Body of pancreas (tissue), 4 donors: Measurements from ENCODE around the gene PRR9.

Experiments
- POLR2A ChIP-seq, 3 donors: fragments of 450-650 bp; IDR thresholded peaks; one replicate each; pipeline ENCODE4 v1.6.1; 2016; ENCODE audit warnings: antibody characterized with exemption in 3 of 3, mild to moderate bottlenecking in 2 of 3
- TF ChIP-seq, protein P1 (sequence below), 7 experiments: fragments of 450-650 bp in 4 of 7; fragments of 200-600 bp in 3 of 7; sonication (generic) in 3 of 7; IDR thresholded peaks; one replicate each; pipeline ENCODE4 v1.5.1; 2016 to 2019; ENCODE audit warnings: antibody characterized with exemption in 7 of 7

DNA sequence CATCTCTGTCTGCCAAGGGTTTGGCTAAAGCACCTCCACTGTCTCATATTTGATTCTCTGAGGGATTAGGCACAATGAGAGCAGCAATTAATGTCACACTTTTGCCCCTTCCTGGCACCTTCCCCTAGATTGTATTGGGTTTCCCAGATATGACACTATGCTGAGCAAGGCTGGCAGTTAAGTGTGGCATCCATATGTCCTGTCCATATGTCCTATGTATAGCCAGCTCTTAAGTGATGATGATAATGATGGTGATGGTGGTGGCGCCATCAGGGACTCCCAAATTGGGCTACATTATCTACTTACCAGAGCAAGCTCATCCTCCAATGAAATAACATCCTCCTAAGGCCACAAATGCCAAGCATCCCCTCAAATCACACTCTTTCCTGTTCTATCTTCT is 28.6 kb downstream of the PRR9 start:
- TF ChIP-seq, protein P1, sequence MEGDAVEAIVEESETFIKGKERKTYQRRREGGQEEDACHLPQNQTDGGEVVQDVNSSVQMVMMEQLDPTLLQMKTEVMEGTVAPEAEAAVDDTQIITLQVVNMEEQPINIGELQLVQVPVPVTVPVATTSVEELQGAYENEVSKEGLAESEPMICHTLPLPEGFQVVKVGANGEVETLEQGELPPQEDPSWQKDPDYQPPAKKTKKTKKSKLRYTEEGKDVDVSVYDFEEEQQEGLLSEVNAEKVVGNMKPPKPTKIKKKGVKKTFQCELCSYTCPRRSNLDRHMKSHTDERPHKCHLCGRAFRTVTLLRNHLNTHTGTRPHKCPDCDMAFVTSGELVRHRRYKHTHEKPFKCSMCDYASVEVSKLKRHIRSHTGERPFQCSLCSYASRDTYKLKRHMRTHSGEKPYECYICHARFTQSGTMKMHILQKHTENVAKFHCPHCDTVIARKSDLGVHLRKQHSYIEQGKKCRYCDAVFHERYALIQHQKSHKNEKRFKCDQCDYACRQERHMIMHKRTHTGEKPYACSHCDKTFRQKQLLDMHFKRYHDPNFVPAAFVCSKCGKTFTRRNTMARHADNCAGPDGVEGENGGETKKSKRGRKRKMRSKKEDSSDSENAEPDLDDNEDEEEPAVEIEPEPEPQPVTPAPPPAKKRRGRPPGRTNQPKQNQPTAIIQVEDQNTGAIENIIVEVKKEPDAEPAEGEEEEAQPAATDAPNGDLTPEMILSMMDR (IDR thresholded peaks at IDR 0.05), result no peak
- no peak for TF ChIP-seq POLR2A (IDR thresholded peaks at IDR 0.05)
